ENCODE results near the gene ST6GAL1. TPM values are rescaled to one million over a fixed set of nuclear protein-coding genes. Genes with fewer than 3 reads are reported as not detected.

The ST6GAL1 gene
- total and polyA plus RNA-seq, 12 donors, result 7.2 to 95.0 (median 55.4) TPM

DNA sequence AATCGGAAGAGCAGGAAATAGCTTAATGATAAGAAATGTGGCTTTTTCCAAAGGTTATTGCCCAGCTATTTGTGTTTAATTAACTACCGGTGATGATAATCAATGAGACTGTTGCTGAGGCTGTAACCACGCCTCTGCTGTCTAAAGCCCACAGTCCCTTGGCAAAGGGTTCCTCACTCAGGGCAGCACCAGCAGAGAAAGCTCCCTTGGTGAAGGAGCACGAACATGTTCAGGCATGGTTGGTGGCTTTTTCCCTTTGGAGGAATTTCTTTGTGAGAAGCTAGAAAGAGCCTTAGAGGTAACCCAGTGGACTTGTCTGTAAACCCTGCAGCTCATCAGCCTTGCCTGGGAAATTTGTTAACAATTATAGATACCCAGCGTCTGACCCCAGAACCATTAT lies 7.5 kb upstream of the ST6GAL1 start:
- no peak for TF ChIP-seq POLR2A (IDR thresholded peaks at IDR 0.05)
- no peak for TF ChIP-seq CTCF (IDR thresholded peaks at IDR 0.05)
- WGBS, 4 donors, result 84 to 93% (median 91%) methylated on average over 5 of the region's 5 CpGs
- H3K4me1 ChIP-seq (replicated peaks in 1 of 2), result no peaks in the 10 kb centered on the region
- no peak overlapping the region for H3K4me3 ChIP-seq
- no peaks in the 10 kb centered on the region for H3K36me3 ChIP-seq (replicated peaks in 1 of 2)
- H3K27me3 ChIP-seq, result no peaks in the 10 kb centered on the region
- H3K27ac ChIP-seq, result no peak overlapping the region
- H3K9me3 ChIP-seq (replicated peaks in 1 of 3), result no peaks in the 10 kb centered on the region
- intact Hi-C loops (cut with DNase I), result no loop called here
- no peak for DNase-seq

GRCh38 chr3:186923241-186923640 lies 7.1 kb upstream of the ST6GAL1 start:
- Histone ChIP-seq H3K9me3 (replicated peaks in 1 of 3) (no peaks in the 10 kb centered on the region), H3K4me1 (replicated peaks in 1 of 2) (no peaks in the 10 kb centered on the region), H3K4me3 (no peak overlapping the region), H3K27me3 (no peaks in the 10 kb centered on the region), H3K36me3 (replicated peaks in 1 of 2) (no peaks in the 10 kb centered on the region), H3K27ac (no peak overlapping the region)
- TF ChIP-seq POLR2A (IDR thresholded peaks at IDR 0.05), result no peak
- TF ChIP-seq CTCF (IDR thresholded peaks at IDR 0.05), result no peak
- intact Hi-C loops (cut with DNase I), result no loop called here
- 90 to 96% (median 93%) methylated on average over 3 of the region's 3 CpGs for WGBS, 4 donors
- no peak for DNase-seq

GRCh38 chr3:186925826-186926225 lies 4.5 kb upstream of the ST6GAL1 start:
- DNase-seq, result no peak
- intact Hi-C loops (cut with DNase I), result no loop called here
- Histone ChIP-seq H3K4me1 (replicated peaks in 1 of 2) (no peaks in the 10 kb centered on the region), H3K4me3 (no peak overlapping the region), H3K27me3 (no peaks in the 10 kb centered on the region), H3K36me3 (replicated peaks in 1 of 2) (no peaks in the 10 kb centered on the region), H3K27ac (no peak overlapping the region), H3K9me3 (replicated peaks in 1 of 3) (no peaks in the 10 kb centered on the region)
- TF ChIP-seq POLR2A (IDR thresholded peaks at IDR 0.05), result no peak
- TF ChIP-seq CTCF (IDR thresholded peaks at IDR 0.05), result no peak
- WGBS, 4 donors, result 86 to 96% (median 92%) methylated on average over 1 of the region's 1 CpG

- Histone ChIP-seq H3K4me1 (replicated peaks in 1 of 2) (no peaks in the 10 kb centered on the region), H3K27ac (peak overlapping the region in 2 of 5 donors; percentile 68 to 89), H3K4me3 (no peak overlapping the region), H3K9me3 (replicated peaks in 1 of 3) (no peaks in the 10 kb centered on the region), H3K27me3 (no peaks in the 10 kb centered on the region), H3K36me3 (replicated peaks in 1 of 2) (no peaks in the 10 kb centered on the region)
- WGBS, 4 donors, result 71 to 80% (median 75%) methylated on average over 5 of the region's 5 CpGs
- DNase-seq, result no peak
- intact Hi-C loops (cut with DNase I), result no loop called here
- no peak for TF ChIP-seq POLR2A (IDR thresholded peaks at IDR 0.05)
- no peak for TF ChIP-seq CTCF (IDR thresholded peaks at IDR 0.05)
Observed at GRCh38 chr3:186929186-186929585, 1.1 kb upstream of the ST6GAL1 start.
